NB4 (cell line): ENCODE data around the gene CREBBP.

Source experiments
- DNase-seq: peaks from one replicate; pipeline ENCODE4 v3.0.0; 2010; ENCODE audit warnings: low read depth
- H3K4me3 ChIP-seq: one replicate; pipeline ENCODE4 v1.5.1; 2011; ENCODE audit warnings: mild to moderate bottlenecking, low read depth, low read length, moderate library complexity
- MYC ChIP-seq: IDR thresholded peaks from 2 replicates; pipeline ENCODE4 v1.6.1; 2011; ENCODE audit warnings: low read depth, low read length
- POLR2A ChIP-seq: IDR thresholded peaks from 2 replicates; pipeline ENCODE4 v1.6.1; 2011; ENCODE audit warnings: mild to moderate bottlenecking; ENCODE audit not compliant: insufficient read length; ENCODE audit errors: extremely low read depth
- TF ChIP-seq, protein P1 (sequence below): IDR thresholded peaks from one replicate; pipeline ENCODE4 v1.5.1; 2012; ENCODE audit warnings: low read depth, low read length
- TF ChIP-seq, protein P2 (sequence below): IDR thresholded peaks from 2 replicates; pipeline ENCODE4 v1.6.1; 2011; ENCODE audit warnings: low read depth, low read length

CREBBP gene

GRCh38 chr16:3702082-3702481 is 178.4 kb downstream of the CREBBP start:
- no peak for DNase-seq
- no peak overlapping the region for H3K4me3 ChIP-seq
- TF ChIP-seq MYC (no peak), POLR2A (no peak)
- TF ChIP-seq, protein P1, sequence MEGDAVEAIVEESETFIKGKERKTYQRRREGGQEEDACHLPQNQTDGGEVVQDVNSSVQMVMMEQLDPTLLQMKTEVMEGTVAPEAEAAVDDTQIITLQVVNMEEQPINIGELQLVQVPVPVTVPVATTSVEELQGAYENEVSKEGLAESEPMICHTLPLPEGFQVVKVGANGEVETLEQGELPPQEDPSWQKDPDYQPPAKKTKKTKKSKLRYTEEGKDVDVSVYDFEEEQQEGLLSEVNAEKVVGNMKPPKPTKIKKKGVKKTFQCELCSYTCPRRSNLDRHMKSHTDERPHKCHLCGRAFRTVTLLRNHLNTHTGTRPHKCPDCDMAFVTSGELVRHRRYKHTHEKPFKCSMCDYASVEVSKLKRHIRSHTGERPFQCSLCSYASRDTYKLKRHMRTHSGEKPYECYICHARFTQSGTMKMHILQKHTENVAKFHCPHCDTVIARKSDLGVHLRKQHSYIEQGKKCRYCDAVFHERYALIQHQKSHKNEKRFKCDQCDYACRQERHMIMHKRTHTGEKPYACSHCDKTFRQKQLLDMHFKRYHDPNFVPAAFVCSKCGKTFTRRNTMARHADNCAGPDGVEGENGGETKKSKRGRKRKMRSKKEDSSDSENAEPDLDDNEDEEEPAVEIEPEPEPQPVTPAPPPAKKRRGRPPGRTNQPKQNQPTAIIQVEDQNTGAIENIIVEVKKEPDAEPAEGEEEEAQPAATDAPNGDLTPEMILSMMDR: no peak
- TF ChIP-seq, protein P2, sequence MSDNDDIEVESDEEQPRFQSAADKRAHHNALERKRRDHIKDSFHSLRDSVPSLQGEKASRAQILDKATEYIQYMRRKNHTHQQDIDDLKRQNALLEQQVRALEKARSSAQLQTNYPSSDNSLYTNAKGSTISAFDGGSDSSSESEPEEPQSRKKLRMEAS: no peak

DNA sequence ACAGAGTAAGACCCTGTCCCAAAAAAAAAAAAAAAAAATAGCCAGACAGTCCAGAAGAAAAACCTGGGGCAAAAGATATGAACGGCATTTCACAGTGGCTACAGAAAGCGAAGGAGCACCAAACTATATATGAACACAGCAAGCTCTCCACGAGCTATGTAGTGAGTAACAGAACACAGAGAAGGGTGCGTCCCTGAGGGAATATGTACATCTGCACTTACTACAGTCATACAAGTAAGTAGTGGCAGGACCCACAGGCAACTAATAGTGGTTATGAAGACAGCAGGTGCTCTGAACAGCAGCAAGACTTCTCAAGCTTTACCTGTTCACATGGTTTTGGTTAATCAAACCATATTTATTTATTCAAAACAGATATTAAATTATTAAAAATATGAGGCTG is 179.0 kb downstream of the CREBBP start:
- no peak for TF ChIP-seq MYC
- TF ChIP-seq, protein P2: no peak
- TF ChIP-seq POLR2A: no peak
- TF ChIP-seq, protein P1: no peak
- DNase-seq: peak; percentile 30
- H3K4me3 ChIP-seq: no peak overlapping the region

- TF ChIP-seq MYC (no peak), POLR2A (no peak)
- TF ChIP-seq, protein P2: no peak
- TF ChIP-seq, protein P1: no peak
- no peak overlapping the region for H3K4me3 ChIP-seq
- peak; percentile 93 for DNase-seq
These were observed 181.6 kb downstream of the CREBBP start for GRCh38 chr16:3698941-3699340.

- TF ChIP-seq MYC (no peak), POLR2A (no peak)
- TF ChIP-seq, protein P2: no peak
- TF ChIP-seq, protein P1: no peak
- H3K4me3 ChIP-seq: no peak overlapping the region
- no peak for DNase-seq
These were observed 183.9 kb downstream of the CREBBP start for GRCh38 chr16:3696425-3697218.

DNA sequence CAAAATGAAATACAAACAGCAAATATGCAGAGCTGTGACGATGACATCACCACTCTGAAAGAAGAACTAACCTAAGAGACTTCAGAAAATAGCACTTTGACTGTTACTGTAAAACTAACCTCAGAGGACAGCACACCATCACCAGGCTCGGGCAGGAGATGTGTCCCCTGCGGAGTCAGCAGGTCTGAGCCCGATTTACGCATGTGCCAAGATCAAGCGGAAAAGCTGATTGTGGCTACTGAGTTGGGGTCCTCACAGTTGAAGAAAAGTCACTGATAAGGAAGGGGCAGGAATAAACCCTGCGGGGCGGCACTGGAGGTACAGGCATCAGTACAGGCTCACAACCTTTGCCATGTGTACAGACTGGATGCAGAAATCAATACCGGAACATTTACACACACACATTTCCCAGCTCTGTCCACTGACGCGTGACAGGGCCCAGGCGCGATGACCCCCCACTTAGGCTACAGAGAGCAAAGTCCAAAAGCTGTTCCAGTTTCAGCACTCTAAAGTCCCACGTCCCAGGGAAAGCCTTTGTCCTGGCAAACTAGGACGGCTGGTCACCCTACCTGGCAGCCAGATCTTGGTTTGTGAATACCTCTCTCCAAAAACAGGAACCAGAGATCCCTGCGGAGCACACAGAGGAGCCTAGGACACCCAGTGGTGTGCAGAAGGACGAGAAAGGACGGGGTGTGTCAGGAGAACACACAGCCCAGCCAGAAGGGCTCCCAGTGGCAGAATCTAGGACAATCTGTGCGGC is 184.7 kb downstream of the CREBBP start:
- peak; percentile 26 for DNase-seq
- TF ChIP-seq, protein P2: no peak
- TF ChIP-seq, protein P1: no peak
- TF ChIP-seq POLR2A: no peak
- no peak for TF ChIP-seq MYC
- H3K4me3 ChIP-seq: no peak overlapping the region
